Measurements from ENCODE around the gene DCAF8L2. TPM values are rescaled to one million over a fixed set of nuclear protein-coding genes. Genes with fewer than 3 reads are reported as not detected.
"Not testable (repeated sequence)": the region's sequence is repeated elsewhere in the genome, so short reads cannot be mapped to it uniquely, and the experiment has no call there.

Gene DCAF8L2
- total RNA-seq: not detected

DNA sequence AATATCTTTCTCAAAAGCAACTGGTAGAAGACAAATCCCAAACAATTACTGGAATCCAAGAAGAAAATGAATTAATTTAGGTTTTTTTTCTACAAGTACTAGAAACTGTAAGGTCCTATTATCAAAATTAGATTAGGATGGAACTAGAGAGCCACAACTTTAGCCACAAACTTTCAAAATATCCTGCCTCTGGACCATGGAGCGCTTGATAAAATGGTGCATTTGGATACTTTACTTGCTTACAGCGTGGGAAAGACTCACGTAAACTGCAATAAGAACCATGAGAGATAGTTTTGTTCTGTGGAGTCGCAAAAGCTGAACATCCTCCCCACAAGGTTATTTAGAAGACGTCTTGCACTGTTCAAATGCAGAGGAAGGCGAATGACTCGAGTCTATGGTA is at the start of gene DCAF8L2:
DCAF8L2 (plus strand) TSS at position 301 of the 400 bp plus-strand sequence. CDS start 156,552 bp downstream, outside the sequence.
- Histone ChIP-seq H3K27me3 (peaks cover 0 to 3% of the 10 kb centered on the region in 2 donors), H3K36me3 (no peaks in the 10 kb centered on the region), H3K27ac (no peak within 1 kb of the TSS), H3K4me3 (no peak within 1 kb of the TSS), H3K9me3 (no peaks in the 10 kb centered on the region), H3K4me1 (no peaks in the 10 kb centered on the region)
- TF ChIP-seq, protein P1, sequence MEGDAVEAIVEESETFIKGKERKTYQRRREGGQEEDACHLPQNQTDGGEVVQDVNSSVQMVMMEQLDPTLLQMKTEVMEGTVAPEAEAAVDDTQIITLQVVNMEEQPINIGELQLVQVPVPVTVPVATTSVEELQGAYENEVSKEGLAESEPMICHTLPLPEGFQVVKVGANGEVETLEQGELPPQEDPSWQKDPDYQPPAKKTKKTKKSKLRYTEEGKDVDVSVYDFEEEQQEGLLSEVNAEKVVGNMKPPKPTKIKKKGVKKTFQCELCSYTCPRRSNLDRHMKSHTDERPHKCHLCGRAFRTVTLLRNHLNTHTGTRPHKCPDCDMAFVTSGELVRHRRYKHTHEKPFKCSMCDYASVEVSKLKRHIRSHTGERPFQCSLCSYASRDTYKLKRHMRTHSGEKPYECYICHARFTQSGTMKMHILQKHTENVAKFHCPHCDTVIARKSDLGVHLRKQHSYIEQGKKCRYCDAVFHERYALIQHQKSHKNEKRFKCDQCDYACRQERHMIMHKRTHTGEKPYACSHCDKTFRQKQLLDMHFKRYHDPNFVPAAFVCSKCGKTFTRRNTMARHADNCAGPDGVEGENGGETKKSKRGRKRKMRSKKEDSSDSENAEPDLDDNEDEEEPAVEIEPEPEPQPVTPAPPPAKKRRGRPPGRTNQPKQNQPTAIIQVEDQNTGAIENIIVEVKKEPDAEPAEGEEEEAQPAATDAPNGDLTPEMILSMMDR (IDR thresholded peaks at IDR 0.05): no peak
- no peak for DNase-seq (ENCODE audit: low spot score)

DNA sequence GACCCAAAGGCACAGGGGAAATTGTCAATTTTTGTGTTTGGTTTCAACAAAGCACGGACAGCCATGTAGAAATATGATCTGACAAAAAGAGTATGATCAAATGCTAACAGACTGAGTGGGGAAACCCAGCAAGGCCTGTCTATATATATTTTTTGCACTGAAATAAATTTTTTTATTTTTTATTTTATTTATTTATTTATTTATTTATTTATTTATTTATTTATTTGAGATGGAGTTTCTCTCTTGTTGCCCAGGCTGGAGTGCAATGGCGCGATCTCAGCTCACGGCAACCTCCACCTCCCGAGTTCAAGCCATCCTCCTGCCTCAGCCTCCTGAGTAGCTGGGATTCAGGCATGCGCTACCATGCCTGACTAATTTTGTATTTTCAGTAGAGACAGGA is 49.0 kb upstream of the DCAF8L2 start:
- DNase-seq (ENCODE audit: low spot score); H3K9me3 ChIP-seq; H3K27me3 ChIP-seq: not testable (repeated sequence)

GRCh38 chrX:27548624-27549023 is 41.5 kb upstream of the DCAF8L2 start:
- Histone ChIP-seq H3K36me3 (no peaks in the 10 kb centered on the region), H3K4me3 (no peak overlapping the region), H3K9me3 (no peaks in the 10 kb centered on the region), H3K27ac (no peak overlapping the region), H3K4me1 (no peaks in the 10 kb centered on the region), H3K27me3 (no peaks in the 10 kb centered on the region)
- DNase-seq (ENCODE audit: low spot score): no peak
- TF ChIP-seq, protein P1 (IDR thresholded peaks at IDR 0.05): no peak

More for the DNA sequence above, 49.0 kb upstream of the DCAF8L2 start:
- H3K36me3 ChIP-seq, H3K27ac ChIP-seq, H3K4me1 ChIP-seq, H3K4me3 ChIP-seq: not testable (repeated sequence)

- Histone ChIP-seq H3K27me3 (no peaks in the 10 kb centered on the region), H3K4me3 (no peak overlapping the region), H3K36me3 (no peaks in the 10 kb centered on the region), H3K27ac (no peak overlapping the region), H3K9me3 (no peaks in the 10 kb centered on the region), H3K4me1 (no peaks in the 10 kb centered on the region)
- no peak for DNase-seq (ENCODE audit: low spot score)
- TF ChIP-seq, protein P1 (IDR thresholded peaks at IDR 0.05): no peak
Measured at GRCh38 chrX:27549688-27550087, 40.5 kb upstream of the DCAF8L2 start.

- Histone ChIP-seq H3K4me3 (no peak overlapping the region), H3K4me1 (no peaks in the 10 kb centered on the region), H3K27ac (no peak overlapping the region), H3K27me3 (no peaks in the 10 kb centered on the region), H3K36me3 (no peaks in the 10 kb centered on the region), H3K9me3 (no peaks in the 10 kb centered on the region)
- TF ChIP-seq, protein P1 (IDR thresholded peaks at IDR 0.05): peak in 1 of 2 donors; percentile 58
- DNase-seq (ENCODE audit: low spot score): no peak
Measured at GRCh38 chrX:27555514-27555913, 34.6 kb upstream of the DCAF8L2 start.

DNA sequence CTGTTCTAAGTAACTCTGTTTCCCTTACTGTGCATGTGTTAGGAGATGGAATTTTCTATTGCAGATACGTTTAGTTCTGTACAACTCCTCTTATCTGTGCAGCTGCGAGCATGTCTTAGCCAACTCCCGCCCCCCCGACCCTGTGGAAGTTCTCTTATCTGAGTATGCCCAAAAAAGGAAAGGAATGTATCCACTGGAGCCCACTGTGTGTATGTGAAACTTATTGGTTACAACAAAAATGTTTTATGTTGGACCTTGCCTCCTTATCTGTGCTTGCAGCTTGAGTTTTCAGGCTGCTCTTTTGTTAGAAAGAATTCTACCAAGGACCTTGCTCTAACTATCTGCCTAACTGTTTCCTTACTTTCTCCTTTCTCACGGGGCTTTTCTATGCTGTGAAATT is 24.2 kb upstream of the DCAF8L2 start:
- Histone ChIP-seq H3K4me1 (no peaks in the 10 kb centered on the region), H3K36me3 (no peaks in the 10 kb centered on the region), H3K27ac (no peak overlapping the region), H3K27me3 (no peaks in the 10 kb centered on the region), H3K4me3 (no peak overlapping the region), H3K9me3 (no peaks in the 10 kb centered on the region)
- DNase-seq (ENCODE audit: low spot score): no peak
- TF ChIP-seq, protein P1 (IDR thresholded peaks at IDR 0.05): no peak

Data from right atrium auricular region (tissue), 2 donors.